ENCODE measurements around the gene SLC12A1. TPM values are rescaled to one million over a fixed set of nuclear protein-coding genes. Genes with fewer than 3 reads are reported as not detected.

Gene SLC12A1
- total RNA-seq, 3 donors from 2014 or later, result not detected

DNA sequence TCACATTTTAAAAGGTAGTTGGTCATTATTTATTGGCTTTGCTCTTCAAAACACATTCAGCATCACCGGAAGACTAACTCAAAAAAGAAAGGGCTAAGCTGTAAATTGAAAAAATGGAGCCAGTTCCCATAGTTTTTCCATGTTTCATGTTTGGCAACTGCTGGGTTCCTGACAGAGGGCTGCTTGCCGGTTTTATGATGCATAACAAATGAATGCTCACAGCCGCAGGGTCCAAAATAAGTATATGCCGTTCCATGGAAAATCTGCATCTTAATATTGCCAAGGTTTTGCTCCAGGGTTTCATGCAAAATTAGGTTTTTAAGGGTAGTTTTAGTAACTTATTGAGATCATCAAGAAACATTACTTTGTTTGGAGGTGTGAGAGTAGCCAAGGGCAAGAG, 15.8 kb downstream of the SLC12A1 start:
- no peak for DNase-seq
- no peak overlapping the region for H3K4me3 ChIP-seq
- intact Hi-C loops (cut with DNase I, micrococcal nuclease), result no loop called here
- no peaks in the 10 kb centered on the region for H3K4me1 ChIP-seq (ENCODE audit: low read depth)
- TF ChIP-seq CTCF (IDR thresholded peaks at IDR 0.05), result no peak
- no peak for ATAC-seq
- no peaks in the 10 kb centered on the region for H3K9me3 ChIP-seq
- no peaks in the 10 kb centered on the region for H3K36me3 ChIP-seq (ENCODE audit: low read depth)

DNA sequence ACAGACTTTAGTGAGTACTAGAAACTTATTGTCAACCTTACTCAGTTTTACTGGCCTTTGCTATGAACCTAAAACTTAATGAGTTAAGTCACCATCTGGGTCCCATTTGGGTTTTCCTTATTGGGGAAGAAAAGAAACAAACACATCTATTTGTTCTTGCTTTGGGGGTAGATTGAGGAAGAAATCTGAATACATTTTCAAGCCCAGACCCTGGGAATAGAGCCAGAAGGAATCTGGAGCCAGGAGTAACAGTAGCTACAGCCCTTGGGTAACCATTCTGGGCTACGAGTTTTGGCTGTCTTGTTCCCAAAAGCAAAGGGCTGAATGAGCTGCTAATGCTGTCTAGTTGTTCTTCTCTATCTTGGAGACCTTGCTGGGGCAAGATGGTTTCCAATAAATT, 16.5 kb downstream of the SLC12A1 start:
- ATAC-seq (no peak), DNase-seq (no peak)
- intact Hi-C loops (cut with DNase I, micrococcal nuclease), result no loop called here
- Histone ChIP-seq H3K36me3 (ENCODE audit: low read depth) (no peaks in the 10 kb centered on the region), H3K4me1 (ENCODE audit: low read depth) (no peaks in the 10 kb centered on the region), H3K9me3 (no peaks in the 10 kb centered on the region), H3K4me3 (no peak overlapping the region)
- TF ChIP-seq CTCF (IDR thresholded peaks at IDR 0.05), result no peak

DNA sequence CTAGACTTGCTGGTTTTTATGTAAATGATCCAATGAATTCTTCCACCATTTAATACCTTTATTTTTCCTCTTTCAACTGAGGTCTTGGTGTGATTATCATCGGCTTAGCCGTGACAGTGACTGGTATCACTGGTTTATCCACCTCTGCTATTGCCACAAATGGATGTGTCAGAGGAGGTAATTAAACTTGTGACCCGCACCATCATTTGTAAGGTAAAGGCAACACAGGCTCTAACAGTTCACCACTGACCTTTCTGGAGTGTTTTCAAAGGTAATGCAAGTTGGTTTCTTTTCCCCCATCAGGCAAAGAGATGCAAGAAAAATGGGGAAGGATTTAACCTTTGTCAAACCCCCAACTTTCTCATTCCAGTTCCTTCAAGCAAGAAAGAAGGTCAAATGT, 19.7 kb downstream of the SLC12A1 start:
- ATAC-seq (no peak), DNase-seq (no peak)
- Histone ChIP-seq H3K4me1 (ENCODE audit: low read depth) (no peaks in the 10 kb centered on the region), H3K9me3 (no peaks in the 10 kb centered on the region), H3K4me3 (no peak overlapping the region), H3K36me3 (ENCODE audit: low read depth) (no peaks in the 10 kb centered on the region)
- TF ChIP-seq CTCF (IDR thresholded peaks at IDR 0.05), result no peak
- intact Hi-C loops (cut with DNase I, micrococcal nuclease), result no loop called here

DNA sequence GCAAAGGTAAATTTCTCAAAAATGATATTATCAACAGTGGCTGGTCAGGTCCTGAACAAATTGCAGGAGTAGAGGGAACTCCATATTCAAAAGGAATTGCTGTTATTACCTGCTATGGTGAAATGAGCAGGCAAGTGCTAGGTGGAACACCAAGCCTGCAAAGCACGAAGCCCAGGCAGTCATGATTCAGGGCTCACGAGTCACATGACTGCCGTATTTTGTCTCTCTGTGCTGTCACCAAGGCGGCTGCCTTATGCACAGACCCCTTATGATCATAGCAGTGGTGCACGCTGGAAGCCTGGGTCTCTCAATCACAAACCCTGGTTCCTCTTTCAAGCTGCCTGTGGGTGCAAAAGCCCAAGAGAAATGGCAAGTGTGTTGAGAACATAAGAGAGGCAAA, 24.4 kb downstream of the SLC12A1 start:
- H3K9me3 ChIP-seq, result no peaks in the 10 kb centered on the region
- no peak for TF ChIP-seq CTCF (IDR thresholded peaks at IDR 0.05)
- no peak overlapping the region for H3K4me3 ChIP-seq
- DNase-seq, result no peak
- no peaks in the 10 kb centered on the region for H3K4me1 ChIP-seq (ENCODE audit: low read depth)
- no peak for ATAC-seq
- intact Hi-C loops (cut with DNase I, micrococcal nuclease), result no loop called here
- no peaks in the 10 kb centered on the region for H3K36me3 ChIP-seq (ENCODE audit: low read depth)

DNA sequence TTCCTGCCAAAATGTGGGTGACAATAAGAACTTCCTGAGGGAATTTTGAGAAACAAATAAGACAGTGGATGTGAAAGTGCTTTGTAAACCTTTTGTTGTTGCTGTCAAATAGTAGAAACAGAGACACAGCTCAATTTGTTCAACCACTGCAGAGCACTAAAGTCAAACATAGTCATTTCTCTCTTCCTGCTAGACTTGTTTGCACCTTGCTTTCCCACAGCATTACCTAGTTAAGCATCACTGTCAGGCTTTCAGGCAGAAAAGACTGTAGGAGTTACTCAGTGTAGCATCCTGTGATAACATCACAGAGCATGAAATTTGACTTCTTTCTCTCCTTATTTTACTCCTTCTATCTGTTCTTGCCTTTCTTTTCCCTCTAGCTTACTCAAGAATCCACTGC, 27.1 kb downstream of the SLC12A1 start:
- Histone ChIP-seq H3K4me3 (no peak overlapping the region), H3K4me1 (ENCODE audit: low read depth) (no peaks in the 10 kb centered on the region), H3K36me3 (ENCODE audit: low read depth) (no peaks in the 10 kb centered on the region), H3K9me3 (no peaks in the 10 kb centered on the region)
- TF ChIP-seq CTCF (IDR thresholded peaks at IDR 0.05), result no peak
- DNase-seq (no peak), ATAC-seq (no peak)
- intact Hi-C loops (cut with DNase I, micrococcal nuclease), result no loop called here

DNA sequence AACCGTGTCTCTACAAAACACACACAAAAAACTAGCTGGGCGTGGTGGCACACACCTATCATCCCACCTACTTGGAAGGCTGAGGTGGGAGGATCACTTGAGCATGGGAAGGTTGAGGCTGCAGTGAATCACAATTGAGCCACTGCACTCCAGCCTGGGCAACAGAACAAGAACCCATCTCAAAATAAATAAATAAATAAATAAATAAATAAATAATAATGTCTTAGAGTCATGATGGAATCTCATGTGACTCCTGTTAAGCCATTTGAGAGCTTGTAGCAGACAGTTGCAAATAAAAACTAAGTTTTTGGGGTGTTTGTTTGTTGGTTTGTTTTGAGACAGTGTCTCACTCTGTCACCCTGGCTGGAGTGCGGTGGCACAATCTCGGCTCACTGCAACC, 33.2 kb downstream of the SLC12A1 start:
- Histone ChIP-seq H3K36me3 (ENCODE audit: low read depth) (no peaks in the 10 kb centered on the region), H3K4me3 (no peak overlapping the region), H3K9me3 (no peaks in the 10 kb centered on the region), H3K4me1 (ENCODE audit: low read depth) (no peaks in the 10 kb centered on the region)
- no peak for TF ChIP-seq CTCF (IDR thresholded peaks at IDR 0.05)
- intact Hi-C loops (cut with DNase I, micrococcal nuclease), result no loop called here
- ATAC-seq (no peak), DNase-seq (no peak)
